Left lung (tissue), 10 donors: ENCODE measurements around the gene P2RY12. TPM values are rescaled to one million over a fixed set of nuclear protein-coding genes. Genes with fewer than 3 reads are reported as not detected.

Source experiments
- ATAC-seq: fragments of 200-7000 bp; cut with Tn5 transposase; one replicate; pipeline ENCODE4 v1.9.1; 2020; ENCODE audit warnings: moderate library complexity
- DNase-seq, 4 donors: peaks; one replicate each; pipeline ENCODE4 v3.0.0-alpha.2; 2013 to 2020
- H3K27ac ChIP-seq, 2 donors: fragments of 200-600 bp; sonication (generic) in 1 of 2; one replicate each; pipeline versions ENCODE4 v1.5.0 to v1.8.0; 2020 to 2021
- H3K27me3 ChIP-seq, 2 donors: fragments of 200-600 bp; sonication (generic) in 1 of 2; one replicate each; pipeline versions ENCODE4 v1.5.0 to v1.8.0; 2020 to 2021
- H3K36me3 ChIP-seq, 2 donors: fragments of 200-600 bp; sonication (generic) in 1 of 2; one replicate each; pipeline versions ENCODE4 v1.5.0 to v1.8.0; 2020 to 2021
- H3K4me1 ChIP-seq, 2 donors: fragments of 200-600 bp; one replicate each; pipeline ENCODE4 v1.8.0; 2021
- H3K4me3 ChIP-seq, 2 donors: fragments of 200-600 bp; sonication (generic) in 1 of 2; one replicate each; pipeline versions ENCODE4 v1.5.0 to v1.8.0; 2020 to 2021; ENCODE audit warnings: mild to moderate bottlenecking in 1 of 2
- H3K9me3 ChIP-seq, 2 donors: fragments of 200-600 bp; sonication (generic) in 1 of 2; one replicate each; pipeline versions ENCODE4 v1.5.0 to v1.8.0; 2020 to 2021
- CTCF ChIP-seq, 2 donors: fragments of 200-600 bp; sonication (generic) in 1 of 2; IDR thresholded peaks; one replicate each; pipeline versions ENCODE4 v1.5.0 to v1.8.0; 2021; ENCODE audit warnings: antibody characterized with exemption in 2 of 2
- intact Hi-C, 2 donors: fragments of 100-400 bp; cut with DNase I; formaldehyde crosslinking; loops; one replicate each; pipeline versions ENCODE4 v1.11.2 to v1.14.2; 2022
- polyA plus RNA-seq, 6 donors: library from polyadenylated mRNA; unstranded; fragments of 120-200 nt; gene quantifications; one replicate each; pipeline ENCODE4 v1.2.1, GENCODE V29; 2013; ENCODE audit not compliant: insufficient read length in 6 of 6
- total RNA-seq, 2 donors: library from RNA; stranded (reverse); fragmentation: NEBNext Ultra II Directional; extraction: Animal tissue kit (Norgen Biotek cat#: 25700); gene quantifications; one replicate each; pipeline ENCODE4 v1.2.1, GENCODE V29; 2021
- donor health status: DM: no; HTN: yes; CAD: no.
- donor health status: DM: no; HTN: no; CAD: no.

Gene P2RY12
- total and polyA plus RNA-seq, 8 donors, result 0.58 to 4.0 (median 1.4) TPM

GRCh38 chr3:151297429-151297828, 87.1 kb downstream of the P2RY12 start:
- Histone ChIP-seq H3K27me3 (no peaks in the 10 kb centered on the region), H3K9me3 (no peaks in the 10 kb centered on the region), H3K36me3 (no peaks in the 10 kb centered on the region), H3K4me3 (no peak overlapping the region), H3K4me1 (no peaks in the 10 kb centered on the region), H3K27ac (no peak overlapping the region)
- no peak for TF ChIP-seq CTCF (IDR thresholded peaks at IDR 0.05)
- ATAC-seq, result no peak
- DNase-seq, result no peak
- intact Hi-C loops, result no loop called here

GRCh38 chr3:151296226-151296625, 88.3 kb downstream of the P2RY12 start:
- DNase-seq, result no peak

GRCh38 chr3:151293127-151293526, 91.4 kb downstream of the P2RY12 start:
- H3K4me3 ChIP-seq, result no peak overlapping the region
- H3K27ac ChIP-seq, result no peak overlapping the region
- no peaks in the 10 kb centered on the region for H3K9me3 ChIP-seq
- no peak for ATAC-seq
- DNase-seq, result no peak
- no peaks in the 10 kb centered on the region for H3K36me3 ChIP-seq
- intact Hi-C loops, result no loop called here
- no peak for TF ChIP-seq CTCF (IDR thresholded peaks at IDR 0.05)
- no peaks in the 10 kb centered on the region for H3K27me3 ChIP-seq
- no peaks in the 10 kb centered on the region for H3K4me1 ChIP-seq

More at GRCh38 chr3:151296226-151296625, 88.3 kb downstream of the P2RY12 start:
- H3K27me3 ChIP-seq, result no peaks in the 10 kb centered on the region
- H3K36me3 ChIP-seq, result no peaks in the 10 kb centered on the region
- H3K4me3 ChIP-seq, result no peak overlapping the region
- H3K27ac ChIP-seq, result no peak overlapping the region
- intact Hi-C loops, result no loop called here
- ATAC-seq, result no peak
- no peaks in the 10 kb centered on the region for H3K9me3 ChIP-seq
- no peak for TF ChIP-seq CTCF (IDR thresholded peaks at IDR 0.05)
- no peaks in the 10 kb centered on the region for H3K4me1 ChIP-seq

- H3K4me3 ChIP-seq, result no peak overlapping the region
- DNase-seq, result peak in 1 of 4 donors; percentile 33
- H3K4me1 ChIP-seq, result no peaks in the 10 kb centered on the region
- peak in 1 of 2 donors; percentile 36 for TF ChIP-seq CTCF (IDR thresholded peaks at IDR 0.05)
- H3K27ac ChIP-seq, result no peak overlapping the region
- intact Hi-C loops, result no loop called here
- no peaks in the 10 kb centered on the region for H3K36me3 ChIP-seq
- ATAC-seq, result peak; percentile 50
- no peaks in the 10 kb centered on the region for H3K27me3 ChIP-seq
- no peaks in the 10 kb centered on the region for H3K9me3 ChIP-seq
These were observed 93.9 kb downstream of the P2RY12 start for GRCh38 chr3:151290673-151291072.

- Histone ChIP-seq H3K27me3 (no peaks in the 10 kb centered on the region), H3K4me1 (no peaks in the 10 kb centered on the region), H3K36me3 (no peaks in the 10 kb centered on the region), H3K9me3 (no peaks in the 10 kb centered on the region), H3K4me3 (no peak overlapping the region), H3K27ac (no peak overlapping the region)
- DNase-seq (no peak), ATAC-seq (no peak)
- intact Hi-C loops, result no loop called here
- TF ChIP-seq CTCF (IDR thresholded peaks at IDR 0.05), result no peak
These were observed 95.1 kb downstream of the P2RY12 start for GRCh38 chr3:151289445-151289844.

Other genes starting within 250 kb of the P2RY12 start
- gene GPR171, start 181.5 kb downstream of the P2RY12 start, total RNA-seq, result 1 to 10 TPM in 1 of 2 donors, under 1 TPM in 1; 0.96 to 2.9 TPM
- 1 to 10 TPM in 2 of 6 donors, under 1 TPM in 4; 0.29 to 1.3 (median 0.68) TPM for gene GPR171, start 181.5 kb downstream of the P2RY12 start, polyA plus RNA-seq
- 1 to 10 TPM; 2.4 to 3.6 TPM for gene P2RY14, start 106.2 kb downstream of the P2RY12 start, total RNA-seq
- 1 to 10 TPM; 4.1 to 6.4 (median 4.9) TPM for gene P2RY14, start 106.2 kb downstream of the P2RY12 start, polyA plus RNA-seq
- under 1 TPM; 0.52 to 0.85 TPM for gene GPR87, start 67.9 kb downstream of the P2RY12 start, total RNA-seq
- gene GPR87, start 67.9 kb downstream of the P2RY12 start, polyA plus RNA-seq, result not detected
- 10 to 100 TPM in 1 of 2 donors, 1 to 10 TPM in 1; 2.2 to 16.4 TPM for gene P2RY13, start 55.2 kb downstream of the P2RY12 start, total RNA-seq
- gene P2RY13, start 55.2 kb downstream of the P2RY12 start, polyA plus RNA-seq, result 1 to 10 TPM in 5 of 6 donors, under 1 TPM in 1; 0.83 to 1.7 (median 1.4) TPM
- 10 to 100 TPM in 1 of 2 donors, 1 to 10 TPM in 1; 7.2 to 24.8 TPM for gene IGSF10, start 76.3 kb upstream of the P2RY12 start, total RNA-seq
- gene IGSF10, start 76.3 kb upstream of the P2RY12 start, polyA plus RNA-seq, result 10 to 100 TPM; 21.3 to 40.7 (median 35.5) TPM